Urinary bladder (tissue), 4 donors: Measurements from ENCODE around the gene RPL21. TPM values are rescaled to one million over a fixed set of nuclear protein-coding genes. Genes with fewer than 3 reads are reported as not detected.
"Not testable (repeated sequence)": the region's sequence is repeated elsewhere in the genome, so short reads cannot be mapped to it uniquely, and the experiment has no call there.

ENCODE experiments used
- DNase-seq: peaks from one replicate; pipeline ENCODE4 v3.0.0-alpha.2; 2015; ENCODE audit errors: extremely low spot score
- H3K27ac ChIP-seq: one replicate; pipeline ENCODE4 v1.5.1; 2013; ENCODE audit warnings: low read depth, mild to moderate bottlenecking, moderate library complexity
- H3K36me3 ChIP-seq: one replicate; pipeline ENCODE4 v1.6.1; 2013; ENCODE audit warnings: mild to moderate bottlenecking, moderate library complexity; ENCODE audit not compliant: insufficient read depth
- H3K4me1 ChIP-seq: one replicate; pipeline ENCODE4 v1.6.1; 2013; ENCODE audit warnings: mild to moderate bottlenecking, moderate library complexity; ENCODE audit not compliant: insufficient read depth
- H3K4me3 ChIP-seq: one replicate; pipeline ENCODE4 v1.5.1; 2013; ENCODE audit warnings: low read depth, low read length
- WGBS: extraction: QIAGEN DNeasy Blood & Tissue Kit; methylation state at CpG from one replicate; pipeline ENCODE4 v1.1.7; 2013; 5-methylcytosine and 5-hydroxymethylcytosine counted together
- polyA plus RNA-seq: library from polyadenylated mRNA; stranded (reverse); fragments of 200-250 nt; gene quantifications from one replicate; pipeline ENCODE4 v1.2.3, GENCODE V29; 2013
- total RNA-seq: library from RNA; depleted of rRNA; stranded (reverse); fragments of >200 nt; gene quantifications from one replicate; pipeline ENCODE4 v1.2.3, GENCODE V29; 2014
- donor health status: healthy with polysubstance abuse.
- donor health status: healthy.

Gene RPL21
- total RNA-seq (1,344 TPM), polyA plus RNA-seq (2,169 TPM)

DNA sequence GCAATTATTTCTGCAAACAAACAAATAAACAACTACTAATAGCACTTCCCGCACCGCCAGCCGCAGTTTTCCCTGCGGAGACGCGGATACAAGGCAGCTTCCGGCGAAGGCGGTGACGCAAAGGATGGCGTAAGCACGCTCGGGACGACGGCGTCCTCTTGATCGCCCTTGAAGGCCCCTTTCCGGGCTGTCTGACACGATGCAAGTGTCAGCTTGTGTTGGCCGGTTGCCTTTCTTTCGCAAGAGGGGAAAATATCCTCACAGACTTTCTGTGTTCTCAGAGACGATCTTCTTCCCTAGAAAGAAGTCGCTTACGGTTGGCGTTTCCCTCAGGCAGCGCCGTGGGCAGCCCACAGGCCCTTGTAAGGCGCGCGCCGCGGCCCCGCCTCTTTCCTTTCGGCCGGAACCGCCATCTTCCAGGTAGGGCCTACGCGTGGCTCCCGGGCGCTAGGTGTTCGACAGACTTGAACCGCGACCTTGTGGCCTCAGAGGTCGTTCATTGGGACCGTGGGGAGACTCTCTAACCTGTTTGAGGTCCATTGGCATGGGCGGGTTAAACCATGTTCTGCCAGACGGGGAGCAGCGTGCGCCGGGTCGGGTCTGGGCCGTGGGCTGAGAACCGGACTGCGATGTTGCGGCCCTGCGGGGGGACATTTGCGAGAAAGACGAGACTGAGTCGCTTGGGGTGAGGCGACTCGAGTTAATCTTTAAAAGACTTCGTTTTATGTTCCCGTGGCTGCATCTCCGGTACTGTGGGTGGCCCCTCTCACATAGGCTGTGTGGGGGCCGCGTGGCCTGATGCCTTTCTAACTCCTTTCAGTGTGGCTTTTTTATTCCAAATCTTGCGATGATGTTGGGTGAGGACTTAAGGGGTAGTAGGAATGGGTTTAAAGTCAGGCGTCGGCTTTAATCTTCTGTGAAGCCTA lies at the start of gene RPL21:
Gene RPL21, plus strand, starts transcription at position 393 of the 926 bp plus-strand sequence. CDS start 2,219 bp downstream, outside the sequence.
- Histone ChIP-seq H3K36me3 (peaks cover 2% of the 10 kb centered on the region), H3K4me1 (peaks cover 2% of the 10 kb centered on the region), H3K4me3 (peak within 1 kb of the TSS; percentile 85), H3K27ac (peak within 1 kb of the TSS; percentile 92)
- peak; percentile 92 for DNase-seq
- under 1% methylated on average over 69 of the region's 69 CpGs for WGBS

- whole genome bisulfite sequencing = 86% methylated on average over 1 of the region's 1 CpG
- H3K36me3 ChIP-seq = no peaks in the 10 kb centered on the region
- H3K4me3 ChIP-seq = no peak overlapping the region
- DNase-seq = no peak
- H3K27ac ChIP-seq = no peak overlapping the region
- no peaks in the 10 kb centered on the region for H3K4me1 ChIP-seq
Measured at GRCh38 chr13:27201661-27202060, 49.7 kb upstream of the RPL21 start.

DNA sequence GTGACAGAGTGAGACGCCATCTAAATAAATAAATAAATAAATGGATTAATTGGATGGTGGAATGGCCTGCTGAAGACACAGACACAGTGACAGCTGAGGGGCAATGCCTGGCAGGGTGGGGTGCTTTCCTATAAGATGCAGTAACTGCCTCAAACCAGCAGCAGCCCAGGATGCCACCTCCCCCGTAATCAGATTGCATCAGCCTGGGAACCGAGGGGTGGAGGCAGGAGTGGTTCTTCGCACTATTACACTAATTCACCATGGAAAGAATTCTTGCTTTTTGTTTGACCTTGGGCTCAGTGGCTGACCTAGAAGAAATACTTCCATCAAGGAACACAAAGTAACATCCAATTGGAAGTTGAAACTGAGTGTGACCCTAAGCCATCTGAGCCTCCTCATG lies 48.2 kb upstream of the RPL21 start:
- DNase-seq = no peak
- no peaks in the 10 kb centered on the region for H3K36me3 ChIP-seq
- 83% methylated on average over 4 of the region's 4 CpGs for WGBS
- H3K4me1 ChIP-seq = no peaks in the 10 kb centered on the region
- H3K4me3 ChIP-seq = no peak overlapping the region
- H3K27ac ChIP-seq = no peak overlapping the region

- Histone ChIP-seq H3K36me3 (no peaks in the 10 kb centered on the region), H3K27ac (no peak overlapping the region), H3K4me3 (no peak overlapping the region), H3K4me1 (no peaks in the 10 kb centered on the region)
- WGBS = 73% methylated on average over 3 of the region's 3 CpGs
- DNase-seq = no peak
Measured at GRCh38 chr13:27203854-27204253, 47.5 kb upstream of the RPL21 start.

DNA sequence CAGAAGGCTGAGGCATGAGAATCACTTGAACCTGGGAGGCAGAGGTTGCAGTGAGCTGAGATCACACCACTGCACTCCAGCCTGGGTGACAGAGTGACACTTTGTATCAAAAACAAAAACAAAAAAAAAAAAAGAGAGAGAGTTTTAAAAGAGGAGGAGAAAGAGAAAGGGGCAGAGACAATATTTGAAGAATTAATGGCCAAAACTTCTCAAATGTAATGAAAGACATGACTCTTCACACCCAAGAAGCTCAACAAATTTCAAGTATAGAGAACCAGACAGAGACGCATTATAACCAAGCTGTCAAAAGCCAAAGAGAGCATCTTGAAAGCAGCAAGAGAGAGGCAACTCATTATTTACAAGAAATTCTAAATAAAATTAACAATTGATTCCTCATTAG lies 42.8 kb upstream of the RPL21 start:
- Histone ChIP-seq H3K4me1 (no peaks in the 10 kb centered on the region), H3K4me3 (no peak overlapping the region), H3K36me3 (no peaks in the 10 kb centered on the region), H3K27ac (no peak overlapping the region)
- no peak for DNase-seq
- 98% methylated on average over 1 of the region's 1 CpG for WGBS

GRCh38 chr13:27211271-27211670 lies 40.1 kb upstream of the RPL21 start:
- 97% methylated on average over 1 of the region's 1 CpG for WGBS
- no peak for DNase-seq
- Histone ChIP-seq H3K27ac (no peak overlapping the region), H3K36me3 (no peaks in the 10 kb centered on the region), H3K4me1 (no peaks in the 10 kb centered on the region), H3K4me3 (no peak overlapping the region)

GRCh38 chr13:27211771-27212364 lies 39.5 kb upstream of the RPL21 start:
- Histone ChIP-seq H3K36me3 (no peaks in the 10 kb centered on the region), H3K4me3 (no peak overlapping the region), H3K27ac (no peak overlapping the region), H3K4me1 (no peaks in the 10 kb centered on the region)
- 87% methylated on average over 17 of the region's 17 CpGs for WGBS
- DNase-seq = no peak

GRCh38 chr13:27213386-27213785 lies 38.0 kb upstream of the RPL21 start:
- DNase-seq = not testable (repeated sequence)

GRCh38 chr13:27217791-27218190 lies 33.6 kb upstream of the RPL21 start:
- DNase-seq, H3K36me3 ChIP-seq: not testable (repeated sequence)
- whole genome bisulfite sequencing = 65% methylated on average over 2 of the region's 2 CpGs

More at GRCh38 chr13:27213386-27213785, 38.0 kb upstream of the RPL21 start:
- H3K4me3 ChIP-seq, H3K27ac ChIP-seq, H3K36me3 ChIP-seq, H3K4me1 ChIP-seq: not testable (repeated sequence)
- whole genome bisulfite sequencing = 89% methylated on average over 5 of the region's 5 CpGs

GRCh38 chr13:27218861-27219260 lies 32.5 kb upstream of the RPL21 start:
- WGBS = 77% methylated on average over 1 of the region's 1 CpG
- H3K36me3 ChIP-seq, DNase-seq, H3K27ac ChIP-seq, H3K4me3 ChIP-seq, H3K4me1 ChIP-seq: not testable (repeated sequence)

More at GRCh38 chr13:27217791-27218190, 33.6 kb upstream of the RPL21 start:
- not testable (repeated sequence) for H3K4me1 ChIP-seq, H3K27ac ChIP-seq, H3K4me3 ChIP-seq

- no peak for DNase-seq
Measured at GRCh38 chr13:27219611-27220010, 31.7 kb upstream of the RPL21 start.

DNA sequence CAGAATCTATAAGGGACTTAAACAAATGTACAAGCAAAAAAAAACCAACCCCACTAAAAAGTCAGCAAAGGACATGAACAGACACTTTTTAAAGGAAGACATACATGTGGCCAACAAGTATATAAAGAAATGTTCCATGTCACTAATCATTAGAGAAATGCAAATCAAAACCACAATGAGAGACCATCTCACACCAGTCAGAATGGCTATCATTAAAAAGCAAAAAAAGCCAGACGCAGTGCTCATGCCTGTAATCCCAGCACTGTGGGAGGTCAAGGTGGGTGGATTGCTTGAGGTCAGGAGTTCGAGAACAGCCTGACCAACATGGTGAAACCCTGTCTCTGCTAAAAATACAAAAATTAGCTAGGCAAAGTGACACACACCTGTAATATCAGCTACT lies 29.3 kb upstream of the RPL21 start:
- H3K27ac ChIP-seq, H3K36me3 ChIP-seq: not testable (repeated sequence)
- WGBS = 65% methylated on average over 2 of the region's 2 CpGs

More at GRCh38 chr13:27219611-27220010, 31.7 kb upstream of the RPL21 start:
- no peaks in the 10 kb centered on the region for H3K4me1 ChIP-seq
- H3K36me3 ChIP-seq = no peaks in the 10 kb centered on the region
- H3K4me3 ChIP-seq = no peak overlapping the region
- WGBS = 89% methylated on average over 19 of the region's 19 CpGs
- no peak overlapping the region for H3K27ac ChIP-seq

DNA sequence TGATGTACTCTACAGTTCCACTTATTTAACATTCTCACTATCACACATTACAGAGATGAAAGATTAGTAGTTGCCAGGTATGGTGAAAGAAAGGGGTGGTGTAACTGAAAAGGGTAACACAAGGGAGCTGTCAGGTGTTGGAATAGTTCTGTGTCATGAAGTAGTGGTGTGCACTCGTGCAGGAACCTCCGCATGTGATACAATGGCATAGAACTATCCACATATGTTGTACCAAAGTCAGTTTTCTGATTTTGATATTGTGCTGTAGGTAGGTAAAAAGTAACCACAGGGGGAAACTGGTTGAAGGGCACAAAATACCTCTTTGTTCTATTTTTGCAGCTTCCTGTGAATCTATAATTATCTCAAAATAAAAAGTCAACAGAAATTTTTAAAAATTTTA lies 24.4 kb upstream of the RPL21 start:
- Histone ChIP-seq H3K4me1 (no peaks in the 10 kb centered on the region), H3K4me3 (no peak overlapping the region), H3K27ac (no peak overlapping the region), H3K36me3 (no peaks in the 10 kb centered on the region)
- DNase-seq = no peak
- 91% methylated on average over 2 of the region's 2 CpGs for WGBS

More for the DNA sequence above, 29.3 kb upstream of the RPL21 start:
- H3K4me3 ChIP-seq, H3K4me1 ChIP-seq, DNase-seq: not testable (repeated sequence)

DNA sequence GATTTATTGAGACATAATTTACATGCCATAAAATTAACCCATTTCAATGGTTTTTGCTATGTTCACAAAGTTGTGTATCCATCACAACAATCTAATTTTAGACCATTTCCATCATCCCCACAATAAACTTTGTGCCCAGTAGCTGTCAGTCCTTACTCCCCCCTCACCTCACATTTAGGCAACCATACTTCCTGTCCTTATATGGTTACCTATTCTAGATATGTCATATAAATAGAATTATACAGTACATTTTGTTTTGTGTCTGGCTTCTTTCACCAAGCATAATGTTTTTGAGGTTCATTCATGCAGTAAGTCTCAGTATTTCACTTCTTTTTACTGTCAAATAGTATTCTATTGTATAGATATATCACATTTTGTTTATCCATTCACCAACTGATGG lies 23.2 kb upstream of the RPL21 start:
- DNase-seq = no peak
- Histone ChIP-seq H3K4me1 (no peaks in the 10 kb centered on the region), H3K27ac (no peak overlapping the region), H3K36me3 (no peaks in the 10 kb centered on the region), H3K4me3 (no peak overlapping the region)
